Measurements from ENCODE around the gene GFRA4. TPM values are rescaled to one million over a fixed set of nuclear protein-coding genes. Genes with fewer than 3 reads are reported as not detected.
"Not testable (repeated sequence)": the region's sequence is repeated elsewhere in the genome, so short reads cannot be mapped to it uniquely, and the experiment has no call there.

The GFRA4 gene
- total RNA-seq, 6 donors from 2014 or later = not detected

- H3K36me3 ChIP-seq = no peaks in the 10 kb centered on the region
- ATAC-seq (ENCODE audit: low FRiP score in 2 of 2) (peak; percentile 42 to 89), DNase-seq (peak in 1 of 2 donors; percentile 79)
- no peak overlapping the region for H3K4me3 ChIP-seq
- no peaks in the 10 kb centered on the region for H3K27me3 ChIP-seq
- TF ChIP-seq POLR2AphosphoS5 (IDR thresholded peaks at IDR 0.05) (peak in 1 of 2 donors; percentile 15), CTCF (IDR thresholded peaks at IDR 0.05) (no peak)
- peak overlapping the region; percentile 7 to 60 (median 46) for H3K27ac ChIP-seq
- H3K4me1 ChIP-seq = peaks cover 0 to 29% (median 7%) of the 10 kb centered on the region in 4 donors
- no peaks in the 10 kb centered on the region for H3K9me3 ChIP-seq
- WGBS, 2 donors = 54 to 56% methylated on average over 4 of the region's 4 CpGs
Measured at GRCh38 chr20:3616250-3616649, 46.9 kb downstream of the GFRA4 start.

- H3K27ac ChIP-seq = peak overlapping the region in 3 of 4 donors; percentile 22 to 49 (median 37)
- H3K4me1 ChIP-seq = peaks cover 0 to 29% (median 7%) of the 10 kb centered on the region in 4 donors
- not testable (repeated sequence) for H3K9me3 ChIP-seq; ATAC-seq (ENCODE audit: low FRiP score in 2 of 2); H3K36me3 ChIP-seq; H3K27me3 ChIP-seq; H3K4me3 ChIP-seq
- 63 to 72% methylated on average over 13 of the region's 13 CpGs for WGBS, 2 donors
- DNase-seq = peak in 1 of 2 donors; percentile 75
Measured at GRCh38 chr20:3615171-3615840, 47.9 kb downstream of the GFRA4 start.

GRCh38 chr20:3614466-3614865 is 48.7 kb downstream of the GFRA4 start:
- Histone ChIP-seq H3K4me1 (peaks cover 0 to 29% (median 7%) of the 10 kb centered on the region in 4 donors), H3K4me3 (no peak overlapping the region), H3K27ac (peak overlapping the region in 2 of 4 donors; percentile 22 to 45), H3K9me3 (no peaks in the 10 kb centered on the region), H3K27me3 (no peaks in the 10 kb centered on the region), H3K36me3 (no peaks in the 10 kb centered on the region)
- DNase-seq = no peak
- 88 to 90% methylated on average over 5 of the region's 5 CpGs for WGBS, 2 donors
- TF ChIP-seq POLR2AphosphoS5 (IDR thresholded peaks at IDR 0.05) = no peak
- TF ChIP-seq POLR2A (IDR thresholded peaks at IDR 0.05) = no peak
- TF ChIP-seq EP300 (IDR thresholded peaks at IDR 0.05) = no peak
- TF ChIP-seq CTCF (IDR thresholded peaks at IDR 0.05) = no peak
- no peak for ATAC-seq (ENCODE audit: low FRiP score in 2 of 2)

GRCh38 chr20:3613821-3614440 is 49.3 kb downstream of the GFRA4 start:
- ATAC-seq (ENCODE audit: low FRiP score in 2 of 2) (no peak), DNase-seq (peak in 1 of 2 donors; percentile 37)
- Histone ChIP-seq H3K9me3 (no peaks in the 10 kb centered on the region), H3K36me3 (no peaks in the 10 kb centered on the region), H3K4me3 (no peak overlapping the region), H3K4me1 (peaks cover 0 to 29% (median 7%) of the 10 kb centered on the region in 4 donors), H3K27ac (peak overlapping the region in 2 of 4 donors; percentile 30 to 45), H3K27me3 (no peaks in the 10 kb centered on the region)
- WGBS, 2 donors = 60 to 71% methylated on average over 9 of the region's 9 CpGs
- TF ChIP-seq CTCF (IDR thresholded peaks at IDR 0.05) (no peak), EP300 (IDR thresholded peaks at IDR 0.05) (no peak), POLR2A (IDR thresholded peaks at IDR 0.05) (no peak), POLR2AphosphoS5 (IDR thresholded peaks at IDR 0.05) (no peak)

GRCh38 chr20:3612795-3613572 is 50.2 kb downstream of the GFRA4 start:
- no peak for ATAC-seq (ENCODE audit: low FRiP score in 2 of 2)
- Histone ChIP-seq H3K36me3 (no peaks in the 10 kb centered on the region), H3K27me3 (no peaks in the 10 kb centered on the region), H3K4me1 (peaks cover 0 to 29% (median 7%) of the 10 kb centered on the region in 4 donors), H3K27ac (peak overlapping the region in 2 of 4 donors; percentile 52 to 59), H3K9me3 (no peaks in the 10 kb centered on the region), H3K4me3 (peak overlapping the region in 1 of 4 donors; percentile 5)
- TF ChIP-seq POLR2A (IDR thresholded peaks at IDR 0.05) = no peak
- TF ChIP-seq EP300 (IDR thresholded peaks at IDR 0.05) = no peak
- TF ChIP-seq CTCF (IDR thresholded peaks at IDR 0.05) = no peak
- no peak for TF ChIP-seq POLR2AphosphoS5 (IDR thresholded peaks at IDR 0.05)
- 61 to 62% methylated on average over 10 of the region's 10 CpGs for WGBS, 2 donors
- DNase-seq = peak in 1 of 2 donors; percentile 26

Measured in upper lobe of left lung (tissue), 6 donors.